ENCODE results near the gene KIF26A. TPM values are rescaled to one million over a fixed set of nuclear protein-coding genes. Genes with fewer than 3 reads are reported as not detected.

The KIF26A gene
- total RNA-seq, 3 donors from 2014 or later, result 1.4 to 4.6 (median 2.2) TPM

GRCh38 chr14:104179564-104180129 is 41.3 kb downstream of the KIF26A start:
- Histone ChIP-seq H3K4me1 (no peaks in the 10 kb centered on the region), H3K36me3 (no peaks in the 10 kb centered on the region), H3K27ac (no peak overlapping the region), H3K9me3 (no peaks in the 10 kb centered on the region), H3K4me3 (no peak overlapping the region), H3K27me3 (peaks cover 0 to 51% of the 10 kb centered on the region in 2 donors)
- TF ChIP-seq POLR2AphosphoS5 (IDR thresholded peaks at IDR 0.05) (no peak), CTCF (IDR thresholded peaks at IDR 0.05) (no peak), POLR2A (IDR thresholded peaks at IDR 0.05) (no peak)
- intact Hi-C loops (cut with DNase I; ENCODE audit: low total_unique reads), result no loop called here
- DNase-seq (ENCODE audit: low spot score in 2 of 2), result no peak

GRCh38 chr14:104180561-104181165 is 42.3 kb downstream of the KIF26A start:
- H3K4me1 ChIP-seq, result no peaks in the 10 kb centered on the region
- DNase-seq (ENCODE audit: low spot score in 2 of 2), result no peak
- H3K27me3 ChIP-seq, result peaks cover 0 to 55% of the 10 kb centered on the region in 2 donors
- no peaks in the 10 kb centered on the region for H3K36me3 ChIP-seq
- no peak overlapping the region for H3K4me3 ChIP-seq
- no peaks in the 10 kb centered on the region for H3K9me3 ChIP-seq
- H3K27ac ChIP-seq, result no peak overlapping the region
- intact Hi-C loops (cut with DNase I; ENCODE audit: low total_unique reads), result no loop called here
- TF ChIP-seq POLR2AphosphoS5 (IDR thresholded peaks at IDR 0.05) (no peak), CTCF (IDR thresholded peaks at IDR 0.05) (no peak)

- no peak for DNase-seq (ENCODE audit: low spot score in 2 of 2)
- Histone ChIP-seq H3K27ac (no peak overlapping the region), H3K4me3 (no peak overlapping the region), H3K9me3 (no peaks in the 10 kb centered on the region), H3K27me3 (peaks cover 0 to 59% of the 10 kb centered on the region in 2 donors), H3K4me1 (no peaks in the 10 kb centered on the region), H3K36me3 (no peaks in the 10 kb centered on the region)
- intact Hi-C loops (cut with DNase I; ENCODE audit: low total_unique reads), result no loop called here
- TF ChIP-seq POLR2A (IDR thresholded peaks at IDR 0.05), result no peak
- no peak for TF ChIP-seq CTCF (IDR thresholded peaks at IDR 0.05)
- TF ChIP-seq POLR2AphosphoS5 (IDR thresholded peaks at IDR 0.05), result no peak
These were observed 43.6 kb downstream of the KIF26A start for GRCh38 chr14:104181761-104182530.

- intact Hi-C loops (cut with DNase I; ENCODE audit: low total_unique reads), result no loop called here
- Histone ChIP-seq H3K27me3 (peaks cover 0 to 67% of the 10 kb centered on the region in 2 donors), H3K4me3 (no peak overlapping the region), H3K4me1 (no peaks in the 10 kb centered on the region), H3K9me3 (no peaks in the 10 kb centered on the region), H3K36me3 (no peaks in the 10 kb centered on the region), H3K27ac (no peak overlapping the region)
- no peak for DNase-seq (ENCODE audit: low spot score in 2 of 2)
- no peak for TF ChIP-seq POLR2A (IDR thresholded peaks at IDR 0.05)
- TF ChIP-seq POLR2AphosphoS5 (IDR thresholded peaks at IDR 0.05), result no peak
- TF ChIP-seq CTCF (IDR thresholded peaks at IDR 0.05), result no peak
These were observed 44.6 kb downstream of the KIF26A start for GRCh38 chr14:104182857-104183425.

GRCh38 chr14:104183796-104184195 is 45.4 kb downstream of the KIF26A start:
- Histone ChIP-seq H3K36me3 (no peaks in the 10 kb centered on the region), H3K27me3 (peaks cover 0 to 67% of the 10 kb centered on the region in 2 donors), H3K4me3 (no peak overlapping the region), H3K9me3 (no peaks in the 10 kb centered on the region), H3K4me1 (no peaks in the 10 kb centered on the region), H3K27ac (no peak overlapping the region)
- no peak for DNase-seq (ENCODE audit: low spot score in 2 of 2)
- no peak for TF ChIP-seq POLR2A (IDR thresholded peaks at IDR 0.05)
- no peak for TF ChIP-seq CTCF (IDR thresholded peaks at IDR 0.05)
- no peak for TF ChIP-seq POLR2AphosphoS5 (IDR thresholded peaks at IDR 0.05)
- intact Hi-C loops (cut with DNase I; ENCODE audit: low total_unique reads), result no loop called here

Data from breast epithelium (tissue), 4 donors.